Measurements from ENCODE around the gene ANO8.

DNA sequence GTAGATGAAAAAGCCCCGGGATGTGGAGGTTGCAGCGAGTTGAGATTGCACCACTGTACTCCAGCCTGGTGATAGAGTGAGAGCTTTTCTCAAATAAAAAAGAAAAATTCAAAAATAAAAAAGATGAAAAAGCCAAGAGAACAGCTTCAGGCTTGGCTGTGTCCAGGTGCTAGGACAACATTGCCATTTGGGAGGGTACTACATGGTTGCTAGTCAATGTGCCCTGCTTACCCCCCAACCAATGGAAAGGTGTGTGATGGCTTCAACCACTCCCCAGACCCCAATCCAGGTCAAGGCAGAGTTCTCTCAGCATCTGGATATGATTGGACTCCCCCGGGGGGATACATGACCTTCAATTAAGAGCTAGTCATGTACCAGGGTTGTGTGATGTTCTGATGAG is 55.2 kb downstream of the ANO8 start:
- TF ChIP-seq, protein P1, sequence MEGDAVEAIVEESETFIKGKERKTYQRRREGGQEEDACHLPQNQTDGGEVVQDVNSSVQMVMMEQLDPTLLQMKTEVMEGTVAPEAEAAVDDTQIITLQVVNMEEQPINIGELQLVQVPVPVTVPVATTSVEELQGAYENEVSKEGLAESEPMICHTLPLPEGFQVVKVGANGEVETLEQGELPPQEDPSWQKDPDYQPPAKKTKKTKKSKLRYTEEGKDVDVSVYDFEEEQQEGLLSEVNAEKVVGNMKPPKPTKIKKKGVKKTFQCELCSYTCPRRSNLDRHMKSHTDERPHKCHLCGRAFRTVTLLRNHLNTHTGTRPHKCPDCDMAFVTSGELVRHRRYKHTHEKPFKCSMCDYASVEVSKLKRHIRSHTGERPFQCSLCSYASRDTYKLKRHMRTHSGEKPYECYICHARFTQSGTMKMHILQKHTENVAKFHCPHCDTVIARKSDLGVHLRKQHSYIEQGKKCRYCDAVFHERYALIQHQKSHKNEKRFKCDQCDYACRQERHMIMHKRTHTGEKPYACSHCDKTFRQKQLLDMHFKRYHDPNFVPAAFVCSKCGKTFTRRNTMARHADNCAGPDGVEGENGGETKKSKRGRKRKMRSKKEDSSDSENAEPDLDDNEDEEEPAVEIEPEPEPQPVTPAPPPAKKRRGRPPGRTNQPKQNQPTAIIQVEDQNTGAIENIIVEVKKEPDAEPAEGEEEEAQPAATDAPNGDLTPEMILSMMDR (IDR thresholded peaks at IDR 0.05): no peak
- no peak for TF ChIP-seq POLR2A (IDR thresholded peaks at IDR 0.05)

All from adrenal gland (tissue), 5 donors.